Measurements from ENCODE around the gene CNTN2. TPM values are rescaled to one million over a fixed set of nuclear protein-coding genes. Genes with fewer than 3 reads are reported as not detected.

Gene CNTN2
- total and polyA plus RNA-seq, 2 experiments from 2014 or later: 1.3 to 2.2 TPM

GRCh38 chr1:205009670-205010069, 33.3 kb upstream of the CNTN2 start:
- Histone ChIP-seq H3K27ac (ENCODE audit: low read depth) (no peak overlapping the region), H3K4me3 (no peak overlapping the region), H2AFZ (no peak overlapping the region), H3K4me2 (no peak overlapping the region), H3F3A (replicated peaks; ENCODE audit: low read depth) (no peaks in the 10 kb centered on the region; the same call in 1 of the 2 replicates), H3K9me2 (ENCODE audit: insufficient read depth) (no peaks in the 10 kb centered on the region), H3K36me3 (ENCODE audit: insufficient read depth) (no peaks in the 10 kb centered on the region), H4K20me1 (replicated peaks; ENCODE audit: insufficient read depth) (no peaks in the 10 kb centered on the region), H3K27me3 (ENCODE audit: insufficient read depth) (no peaks in the 10 kb centered on the region), H3K4me1 (ENCODE audit: insufficient read depth) (no peaks in the 10 kb centered on the region), H3K79me2 (replicated peaks; ENCODE audit: insufficient read depth) (no peaks in the 10 kb centered on the region)
- peaks cover 10% of the 10 kb centered on the region for H3K27me3 Mint-ChIP-seq (ENCODE audit: insufficient read depth, low read depth, poor library complexity)
- ATAC-seq (no peak), DNase-seq (ENCODE audit: low spot score) (no peak)
- no peaks in the 10 kb centered on the region for H3K9me3 Mint-ChIP-seq
- peaks cover 37% of the 10 kb centered on the region for H3K4me1 Mint-ChIP-seq
- H3K27ac Mint-ChIP-seq: no peak overlapping the region
- TF ChIP-seq CREB1 (CRISPR knock-in tag; IDR thresholded peaks at IDR 0.05; ENCODE audit: low read depth) (no peak), ZNF114 (CRISPR knock-in tag; IDR thresholded peaks at IDR 0.05) (no peak), POLR2AphosphoS5 (IDR thresholded peaks at IDR 0.05; ENCODE audit: low read depth) (no peak), ZNF331 (CRISPR knock-in tag; IDR thresholded peaks at IDR 0.05; ENCODE audit: low read depth) (no peak), NANOG (IDR thresholded peaks at IDR 0.05; ENCODE audit: borderline replicate concordance) (no peak), EZH2phosphoT487 (IDR thresholded peaks at IDR 0.05; ENCODE audit: unreplicated experiment) (no peak), EZH2 (IDR thresholded peaks at IDR 0.05; ENCODE audit: low read depth, unreplicated experiment) (no peak), ETS1 (IDR thresholded peaks at IDR 0.05) (no peak), STAT1 (IDR thresholded peaks at IDR 0.05; ENCODE audit: unreplicated experiment) (no peak), REST (IDR thresholded peaks at IDR 0.05; ENCODE audit: unreplicated experiment) (no peak), ZNF462 (CRISPR knock-in tag; IDR thresholded peaks at IDR 0.05) (no peak), CTCF (conservative IDR thresholded peaks at IDR 0.05; ENCODE audit: low read depth in 2 of 2) (no peak), JUNB (IDR thresholded peaks at IDR 0.05; ENCODE audit: unreplicated experiment) (no peak)
- H3K4me3 Mint-ChIP-seq: no peak overlapping the region
- H3K36me3 Mint-ChIP-seq (ENCODE audit: low read depth): no peaks in the 10 kb centered on the region; the same call in 2 of the 3 replicates

Data from GM23338 (cell line).